ENCODE results near the gene LMLN.

Gene LMLN

DNA sequence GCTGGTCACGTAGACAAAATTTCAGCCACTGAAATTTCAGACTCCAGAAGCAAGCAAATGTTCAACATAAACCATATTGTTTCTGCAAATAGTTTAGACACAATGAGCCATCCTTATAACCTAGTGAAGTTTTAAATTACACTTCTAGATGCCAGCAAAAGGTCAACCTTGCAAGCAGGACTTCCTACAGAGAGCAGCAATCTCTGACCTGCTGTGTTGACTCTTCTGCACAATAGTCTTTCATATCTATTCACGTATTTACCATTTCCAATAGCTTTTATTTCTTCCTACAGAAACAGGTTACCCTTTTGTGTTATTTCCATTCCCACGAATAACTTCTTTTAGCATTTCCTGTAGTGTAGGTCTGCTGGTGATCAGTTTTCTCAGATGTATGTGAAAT lies 10.6 kb downstream of the LMLN start:
- Mint-ChIP-seq H3K9me3 (peaks cover 19% of the 10 kb centered on the region), H3K4me1 (ENCODE audit: low read depth) (no peaks in the 10 kb centered on the region), H3K36me3 (ENCODE audit: low read depth) (peaks cover 16% of the 10 kb centered on the region), H3K27ac (no peak overlapping the region), H3K27me3 (no peaks in the 10 kb centered on the region), H3K4me3 (no peak overlapping the region)
- no peak for DNase-seq

DNA sequence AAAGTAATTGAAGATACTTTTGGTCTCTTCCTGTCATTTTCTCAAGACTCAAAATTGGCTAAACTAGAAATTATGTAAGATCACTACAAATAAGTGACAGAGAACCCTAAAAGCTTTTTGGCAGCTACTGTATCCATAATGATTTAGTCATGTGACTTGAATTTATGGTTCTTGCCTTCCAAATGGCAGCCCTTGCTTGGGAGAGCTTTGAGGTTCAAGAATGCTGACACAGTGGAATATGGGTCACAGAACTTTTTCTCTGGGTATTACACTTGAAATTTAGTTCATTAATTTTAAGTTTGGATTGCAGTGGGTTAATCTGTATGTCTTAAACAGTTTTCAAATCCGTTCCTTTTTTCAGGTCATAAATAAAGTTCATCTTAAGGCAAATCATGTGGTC lies 14.0 kb downstream of the LMLN start:
- H3K27me3 Mint-ChIP-seq, result no peaks in the 10 kb centered on the region
- peaks cover 31% of the 10 kb centered on the region for H3K36me3 Mint-ChIP-seq (ENCODE audit: low read depth)
- no peaks in the 10 kb centered on the region for H3K4me1 Mint-ChIP-seq (ENCODE audit: low read depth)
- no peak for DNase-seq
- H3K27ac Mint-ChIP-seq, result no peak overlapping the region
- peaks cover 8% of the 10 kb centered on the region for H3K9me3 Mint-ChIP-seq
- H3K4me3 Mint-ChIP-seq, result no peak overlapping the region

DNA sequence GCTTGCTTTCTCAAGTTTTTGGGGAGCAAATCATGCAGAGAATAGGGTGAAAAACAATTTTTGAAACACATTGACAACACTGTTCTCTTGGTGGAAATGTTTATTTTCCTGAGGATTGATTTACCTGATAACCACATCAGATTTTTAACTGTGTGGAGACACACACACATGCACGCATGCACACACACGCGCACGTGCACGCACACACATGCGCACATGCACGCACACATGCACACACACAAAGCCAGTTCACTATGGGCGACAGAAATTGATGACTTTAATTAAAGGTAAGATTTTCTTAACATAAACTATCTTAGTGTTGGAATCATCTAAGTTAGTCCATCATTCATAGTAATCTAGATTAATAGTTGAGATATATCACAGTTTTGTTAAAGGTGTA lies 15.3 kb downstream of the LMLN start:
- Mint-ChIP-seq H3K9me3 (peaks cover 8% of the 10 kb centered on the region), H3K27me3 (no peaks in the 10 kb centered on the region), H3K4me3 (no peak overlapping the region), H3K36me3 (ENCODE audit: low read depth) (peaks cover 33% of the 10 kb centered on the region), H3K4me1 (ENCODE audit: low read depth) (peaks cover 4% of the 10 kb centered on the region), H3K27ac (no peak overlapping the region)
- no peak for DNase-seq

DNA sequence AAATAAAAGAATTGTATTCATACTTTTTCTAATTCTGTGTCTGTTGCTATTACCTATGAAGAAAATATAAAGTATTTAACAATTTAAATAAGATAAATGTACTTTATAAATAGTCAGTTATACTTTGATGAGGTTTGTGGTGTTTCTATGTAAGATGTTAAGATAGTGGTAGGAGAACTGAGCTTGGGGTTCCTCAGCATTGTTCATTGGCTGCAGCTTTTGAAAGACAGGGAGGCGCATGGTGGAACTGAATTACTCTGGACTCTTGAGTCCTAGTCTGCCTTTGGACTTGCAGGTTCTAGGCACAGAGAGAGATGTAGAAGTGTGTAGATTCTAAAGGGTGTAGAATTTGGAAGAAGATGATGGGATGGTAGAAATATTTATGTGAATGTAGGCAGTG lies 23.1 kb downstream of the LMLN start:
- no peak for DNase-seq
- Mint-ChIP-seq H3K9me3 (no peaks in the 10 kb centered on the region), H3K4me1 (ENCODE audit: low read depth) (peaks cover 16% of the 10 kb centered on the region), H3K36me3 (ENCODE audit: low read depth) (peaks cover 17% of the 10 kb centered on the region), H3K27ac (no peak overlapping the region), H3K27me3 (no peaks in the 10 kb centered on the region), H3K4me3 (no peak overlapping the region)

DNA sequence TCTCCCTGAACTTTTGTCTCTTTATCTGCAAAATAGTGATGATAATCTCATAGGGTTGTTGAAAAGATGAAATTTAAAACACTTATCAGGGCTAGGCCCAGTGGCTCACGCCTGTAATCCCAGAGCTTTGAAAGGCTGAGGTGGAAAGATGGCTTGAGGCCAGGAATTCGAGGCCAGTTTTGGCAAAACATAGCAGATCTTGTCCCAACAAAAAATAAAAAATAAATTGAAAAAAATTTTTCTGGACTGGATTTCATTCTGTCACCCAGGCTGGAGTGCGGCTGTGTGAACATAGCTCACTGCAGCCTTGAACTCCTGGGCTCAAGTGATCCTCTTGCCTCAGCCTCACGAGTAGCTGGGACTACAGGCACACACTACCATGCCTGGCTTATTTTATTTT lies 29.6 kb downstream of the LMLN start:
- Mint-ChIP-seq H3K36me3 (ENCODE audit: low read depth) (peaks cover 45% of the 10 kb centered on the region), H3K4me3 (no peak overlapping the region), H3K27ac (no peak overlapping the region), H3K27me3 (no peaks in the 10 kb centered on the region), H3K4me1 (ENCODE audit: low read depth) (no peaks in the 10 kb centered on the region), H3K9me3 (no peaks in the 10 kb centered on the region)
- DNase-seq, result no peak

DNA sequence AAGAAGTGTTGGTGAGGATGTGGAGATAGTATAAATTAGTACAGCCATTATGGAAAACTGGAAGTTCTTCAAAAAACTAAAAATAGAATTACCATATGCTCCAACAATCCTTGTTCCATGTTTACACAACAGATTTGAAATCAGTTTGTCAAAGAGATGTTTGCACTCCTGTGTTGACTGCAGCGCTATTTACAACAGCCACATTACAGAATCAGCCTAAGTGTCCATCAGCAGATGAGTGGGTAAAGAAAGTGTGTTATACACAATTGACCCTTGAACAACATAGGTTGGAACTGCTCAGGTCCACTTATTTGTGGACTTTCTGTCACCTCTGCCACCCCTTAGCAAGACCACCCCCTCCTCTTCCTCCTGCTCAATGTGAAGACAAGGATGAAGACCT lies 34.7 kb downstream of the LMLN start:
- no peaks in the 10 kb centered on the region for H3K4me1 Mint-ChIP-seq (ENCODE audit: low read depth)
- no peaks in the 10 kb centered on the region for H3K9me3 Mint-ChIP-seq
- no peak overlapping the region for H3K27ac Mint-ChIP-seq
- H3K4me3 Mint-ChIP-seq, result no peak overlapping the region
- no peak for DNase-seq
- H3K36me3 Mint-ChIP-seq (ENCODE audit: low read depth), result peaks cover 46% of the 10 kb centered on the region
- H3K27me3 Mint-ChIP-seq, result no peaks in the 10 kb centered on the region

DNA sequence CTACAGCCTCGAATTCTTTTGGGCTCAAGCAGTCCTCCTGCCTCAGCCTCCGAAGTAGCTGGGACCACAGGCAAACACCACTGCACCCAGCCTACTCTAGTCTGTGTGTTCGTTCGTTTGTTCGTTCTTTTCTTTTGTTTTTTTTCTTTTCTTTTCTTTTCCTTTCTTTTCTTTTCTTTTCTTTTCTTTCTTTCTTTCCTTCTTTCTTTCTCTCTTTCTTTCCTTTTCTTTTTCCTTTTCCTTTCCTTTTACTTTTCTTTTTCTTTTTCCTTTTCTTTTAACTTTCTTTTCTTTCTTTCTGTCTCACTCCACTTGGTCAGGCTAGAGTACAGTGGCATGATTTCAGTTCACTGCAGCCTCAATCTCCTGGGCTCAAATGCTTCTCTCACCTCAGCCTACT lies 36.8 kb downstream of the LMLN start:
- H3K27ac Mint-ChIP-seq, result no peak overlapping the region
- H3K4me1 Mint-ChIP-seq (ENCODE audit: low read depth), result no peaks in the 10 kb centered on the region
- H3K9me3 Mint-ChIP-seq, result no peaks in the 10 kb centered on the region
- DNase-seq, result no peak
- no peaks in the 10 kb centered on the region for H3K27me3 Mint-ChIP-seq
- no peak overlapping the region for H3K4me3 Mint-ChIP-seq
- peaks cover 34% of the 10 kb centered on the region for H3K36me3 Mint-ChIP-seq (ENCODE audit: low read depth)

DNA sequence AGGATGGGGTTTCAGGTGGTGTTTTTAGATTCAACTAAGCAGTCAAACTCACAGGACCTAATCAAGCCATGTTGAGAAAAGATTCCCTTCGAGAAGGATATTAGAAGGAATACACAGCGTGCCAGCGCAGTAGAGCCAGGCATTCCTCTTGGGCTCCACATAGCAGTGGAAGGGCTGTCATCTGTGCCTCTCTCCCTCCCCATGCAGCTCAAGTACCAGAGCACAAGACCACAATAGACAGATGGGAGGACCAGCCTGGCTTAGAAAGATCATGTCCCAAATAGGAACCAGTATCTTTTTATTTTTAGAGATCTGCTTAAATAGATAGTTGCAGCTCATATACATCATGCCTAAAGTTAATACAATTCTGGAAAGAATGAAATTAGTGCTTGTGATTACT lies 37.9 kb downstream of the LMLN start:
- no peaks in the 10 kb centered on the region for H3K27me3 Mint-ChIP-seq
- H3K36me3 Mint-ChIP-seq (ENCODE audit: low read depth), result peaks cover 24% of the 10 kb centered on the region
- no peaks in the 10 kb centered on the region for H3K4me1 Mint-ChIP-seq (ENCODE audit: low read depth)
- no peak for DNase-seq
- H3K9me3 Mint-ChIP-seq, result no peaks in the 10 kb centered on the region
- no peak overlapping the region for H3K27ac Mint-ChIP-seq
- no peak overlapping the region for H3K4me3 Mint-ChIP-seq

DNA sequence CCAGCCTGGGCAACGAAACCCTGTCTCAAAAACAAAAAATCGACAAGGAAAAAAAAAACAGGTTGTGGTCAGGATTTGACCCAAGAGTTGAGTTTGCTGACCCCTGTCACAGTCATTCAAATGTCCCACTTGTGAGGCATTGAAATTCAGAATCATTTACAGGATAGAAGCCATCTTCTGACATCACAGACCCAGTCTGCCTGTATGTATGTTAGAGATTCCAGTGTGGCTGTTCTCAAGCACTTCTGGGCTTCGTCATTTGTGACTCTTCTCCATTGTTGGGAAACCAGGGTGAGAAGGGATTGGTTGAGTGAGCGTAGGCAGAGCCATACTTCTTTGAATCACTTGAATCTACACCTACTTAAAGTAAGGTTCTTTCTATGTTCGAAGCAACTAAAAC lies 57.1 kb downstream of the LMLN start:
- Mint-ChIP-seq H3K9me3 (no peaks in the 10 kb centered on the region), H3K4me1 (ENCODE audit: low read depth) (no peaks in the 10 kb centered on the region), H3K27ac (no peak overlapping the region), H3K4me3 (no peak overlapping the region), H3K36me3 (ENCODE audit: low read depth) (peaks cover 16% of the 10 kb centered on the region), H3K27me3 (no peaks in the 10 kb centered on the region)
- DNase-seq, result no peak

DNA sequence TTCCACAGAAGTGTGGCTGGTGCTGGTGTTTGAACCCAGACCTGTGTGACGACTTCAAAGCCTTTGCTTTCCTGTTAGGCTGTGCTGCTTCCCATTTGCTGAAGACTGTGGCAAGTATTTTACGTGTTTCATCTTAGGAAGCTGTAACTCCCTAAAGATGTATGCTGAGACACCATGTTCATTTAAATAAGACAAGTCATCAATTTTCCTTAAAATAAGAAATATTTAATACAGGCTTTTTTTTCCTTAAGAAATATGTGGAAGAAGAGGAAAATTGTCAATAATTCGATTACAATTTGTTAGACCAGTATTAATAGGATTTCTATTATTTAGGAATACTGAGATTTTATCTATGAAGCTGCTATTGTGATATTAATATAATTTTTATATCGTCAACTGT lies 58.4 kb downstream of the LMLN start:
- Mint-ChIP-seq H3K4me3 (no peak overlapping the region), H3K4me1 (ENCODE audit: low read depth) (no peaks in the 10 kb centered on the region), H3K27ac (no peak overlapping the region), H3K27me3 (no peaks in the 10 kb centered on the region), H3K9me3 (no peaks in the 10 kb centered on the region), H3K36me3 (ENCODE audit: low read depth) (peaks cover 20% of the 10 kb centered on the region)
- DNase-seq, result no peak

DNA sequence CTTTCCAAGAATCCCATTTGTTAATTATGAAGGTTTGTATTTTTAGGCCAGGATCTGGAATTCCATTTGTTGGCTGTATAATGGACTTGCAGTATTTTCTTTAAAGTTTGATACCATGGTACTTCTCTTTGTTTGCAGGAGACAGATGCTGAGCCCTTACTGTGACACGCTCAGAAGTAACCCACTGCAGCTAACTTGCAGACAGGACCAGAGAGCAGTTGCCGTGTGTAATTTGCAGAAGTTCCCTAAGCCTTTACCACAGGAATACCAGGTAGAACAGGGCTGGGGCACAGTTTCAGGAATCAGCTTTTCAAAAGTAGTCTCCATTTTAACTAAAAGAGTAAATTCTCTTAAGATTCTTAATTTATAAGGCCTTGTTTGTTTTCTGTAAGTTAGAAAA lies 59.1 kb downstream of the LMLN start:
- Mint-ChIP-seq H3K27ac (no peak overlapping the region), H3K9me3 (no peaks in the 10 kb centered on the region), H3K36me3 (ENCODE audit: low read depth) (peaks cover 20% of the 10 kb centered on the region), H3K4me1 (ENCODE audit: low read depth) (no peaks in the 10 kb centered on the region), H3K27me3 (no peaks in the 10 kb centered on the region), H3K4me3 (no peak overlapping the region)
- DNase-seq, result no peak

DNA sequence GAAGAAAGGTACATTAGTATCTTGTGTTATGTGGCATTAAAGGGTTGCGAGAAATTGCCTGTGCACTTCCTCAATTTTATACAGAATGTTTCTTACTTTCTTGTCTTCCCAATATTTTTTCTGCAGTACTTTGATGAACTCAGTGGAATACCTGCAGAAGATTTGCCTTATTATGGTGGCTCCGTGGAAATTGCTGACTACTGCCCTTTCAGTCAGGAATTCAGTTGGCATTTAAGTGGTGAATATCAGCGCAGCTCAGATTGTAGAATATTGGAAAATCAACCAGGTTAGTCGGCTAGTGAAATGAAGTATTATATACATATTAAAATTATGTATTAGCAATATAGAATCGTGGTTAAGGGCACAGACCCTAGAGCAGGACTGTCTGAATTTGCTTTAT lies 61.3 kb downstream of the LMLN start:
- H3K36me3 Mint-ChIP-seq (ENCODE audit: low read depth), result peaks cover 21% of the 10 kb centered on the region
- H3K4me3 Mint-ChIP-seq, result no peak overlapping the region
- no peaks in the 10 kb centered on the region for H3K9me3 Mint-ChIP-seq
- DNase-seq, result no peak
- H3K4me1 Mint-ChIP-seq (ENCODE audit: low read depth), result no peaks in the 10 kb centered on the region
- no peak overlapping the region for H3K27ac Mint-ChIP-seq
- H3K27me3 Mint-ChIP-seq, result no peaks in the 10 kb centered on the region

DNA sequence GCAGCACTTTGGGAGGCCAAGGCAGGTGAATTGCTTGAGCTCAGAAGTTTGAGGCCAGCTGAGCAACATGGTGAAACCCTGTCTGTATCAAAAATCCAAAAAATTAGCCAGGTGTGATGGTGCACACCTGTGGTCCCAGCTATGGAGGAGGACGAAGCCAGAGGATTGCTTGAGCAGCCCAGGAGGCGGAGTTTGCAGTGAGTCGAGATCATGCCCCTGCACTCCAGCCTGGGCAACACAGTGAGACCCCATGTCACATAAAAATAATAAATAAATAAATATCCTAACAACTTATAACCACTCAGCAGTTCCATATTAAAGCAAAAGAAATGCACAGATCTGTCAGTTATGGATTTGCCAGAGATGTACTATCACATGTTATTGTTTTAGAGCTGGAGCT lies 62.6 kb downstream of the LMLN start:
- no peaks in the 10 kb centered on the region for H3K9me3 Mint-ChIP-seq
- H3K27ac Mint-ChIP-seq, result no peak overlapping the region
- DNase-seq, result no peak
- H3K4me3 Mint-ChIP-seq, result no peak overlapping the region
- no peaks in the 10 kb centered on the region for H3K27me3 Mint-ChIP-seq
- no peaks in the 10 kb centered on the region for H3K4me1 Mint-ChIP-seq (ENCODE audit: low read depth)
- peaks cover 28% of the 10 kb centered on the region for H3K36me3 Mint-ChIP-seq (ENCODE audit: low read depth)

DNA sequence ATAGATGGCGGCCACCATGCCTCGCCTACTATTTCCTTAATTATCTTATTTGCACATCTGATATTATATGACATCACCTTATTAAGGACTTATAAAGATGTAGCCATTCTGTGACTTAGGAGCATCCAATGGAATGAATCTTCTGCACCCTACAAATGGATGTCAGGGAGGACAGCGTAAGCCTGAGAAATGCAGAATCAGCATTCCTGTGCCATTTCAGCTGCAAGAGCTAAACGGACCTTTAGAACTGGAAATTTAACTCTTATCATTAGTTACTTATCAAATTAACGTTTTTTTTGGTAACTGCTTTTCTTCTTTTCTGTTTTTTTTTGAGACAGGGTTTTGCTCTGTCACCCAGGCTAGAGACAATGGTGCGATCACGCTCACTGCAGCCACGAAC lies 65.6 kb downstream of the LMLN start:
- H3K27ac Mint-ChIP-seq, result no peak overlapping the region

DNA sequence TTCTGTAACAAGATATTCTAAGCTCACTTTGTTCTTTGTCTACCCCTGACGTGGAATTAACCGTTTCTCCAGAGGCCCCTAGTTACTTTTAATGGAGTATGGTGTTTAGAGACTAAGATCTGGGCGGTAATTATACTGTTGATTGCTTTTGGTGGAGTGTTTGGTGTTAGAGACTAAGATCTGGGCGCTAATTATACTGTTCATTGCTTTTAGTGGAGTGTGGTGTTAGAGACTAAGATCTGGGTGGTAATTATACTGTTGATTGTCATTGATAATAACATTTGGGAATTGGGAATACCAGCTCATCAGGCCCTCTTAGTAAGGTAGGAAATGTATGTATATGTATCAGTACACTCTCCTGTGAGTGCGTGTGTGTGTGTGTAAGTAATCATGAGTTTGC lies 66.6 kb downstream of the LMLN start:
- H3K4me3 Mint-ChIP-seq, result no peak overlapping the region
- H3K9me3 Mint-ChIP-seq, result no peaks in the 10 kb centered on the region
- no peak for DNase-seq
- no peaks in the 10 kb centered on the region for H3K4me1 Mint-ChIP-seq (ENCODE audit: low read depth)
- no peak overlapping the region for H3K27ac Mint-ChIP-seq
- H3K27me3 Mint-ChIP-seq, result no peaks in the 10 kb centered on the region
- peaks cover 32% of the 10 kb centered on the region for H3K36me3 Mint-ChIP-seq (ENCODE audit: low read depth)

More for the DNA sequence above, 65.6 kb downstream of the LMLN start:
- no peak overlapping the region for H3K4me3 Mint-ChIP-seq
- no peaks in the 10 kb centered on the region for H3K9me3 Mint-ChIP-seq
- H3K27me3 Mint-ChIP-seq, result no peaks in the 10 kb centered on the region
- DNase-seq, result no peak
- H3K36me3 Mint-ChIP-seq (ENCODE audit: low read depth), result peaks cover 29% of the 10 kb centered on the region
- H3K4me1 Mint-ChIP-seq (ENCODE audit: low read depth), result no peaks in the 10 kb centered on the region

DNA sequence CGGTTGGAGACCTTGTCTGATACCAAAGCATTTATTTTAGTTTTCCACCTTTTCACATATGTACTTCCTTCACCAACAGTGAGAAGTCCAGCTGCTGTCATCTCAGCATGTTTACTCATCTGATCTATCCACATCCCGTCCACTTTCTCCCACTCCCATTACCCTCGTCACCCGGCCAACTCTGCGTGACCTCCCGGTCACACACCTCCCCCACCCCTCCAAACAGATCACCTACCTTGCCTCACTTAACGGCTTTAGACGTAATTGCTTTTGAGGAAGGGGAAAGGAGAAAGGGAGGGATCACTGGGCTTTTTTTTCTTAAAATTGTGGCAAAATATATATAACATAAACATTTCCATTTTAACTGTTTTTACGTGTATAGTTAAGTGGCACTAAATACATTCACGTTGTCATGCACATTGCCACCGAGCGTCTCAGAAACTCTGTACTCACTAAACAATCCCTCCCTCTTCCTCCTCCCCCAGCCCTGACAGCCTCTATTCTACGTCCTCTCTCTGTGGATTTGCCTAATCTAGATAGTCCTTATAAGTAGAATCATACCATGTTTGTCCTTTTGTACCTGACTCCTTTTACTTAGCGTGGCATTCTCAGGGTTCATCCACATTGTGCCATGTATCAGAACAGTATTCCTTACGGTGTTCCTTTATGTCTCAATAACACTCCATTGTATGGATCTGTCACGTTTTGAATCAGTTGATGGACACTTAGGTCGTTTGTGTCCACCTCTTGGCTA lies 67.2 kb downstream of the LMLN start:
- no peak overlapping the region for H3K27ac Mint-ChIP-seq
- no peak for DNase-seq
- peaks cover 32% of the 10 kb centered on the region for H3K36me3 Mint-ChIP-seq (ENCODE audit: low read depth)
- no peaks in the 10 kb centered on the region for H3K4me1 Mint-ChIP-seq (ENCODE audit: low read depth)
- H3K27me3 Mint-ChIP-seq, result no peaks in the 10 kb centered on the region
- H3K9me3 Mint-ChIP-seq, result no peaks in the 10 kb centered on the region
- H3K4me3 Mint-ChIP-seq, result no peak overlapping the region

Data from activated T-cell treated with anti-CD3 and anti-CD28 coated beads, Interleukin-2, amount 50 U/mL, for 24 hours (primary cell).